ENCODE results near the gene MAMLD1.

Gene MAMLD1

DNA sequence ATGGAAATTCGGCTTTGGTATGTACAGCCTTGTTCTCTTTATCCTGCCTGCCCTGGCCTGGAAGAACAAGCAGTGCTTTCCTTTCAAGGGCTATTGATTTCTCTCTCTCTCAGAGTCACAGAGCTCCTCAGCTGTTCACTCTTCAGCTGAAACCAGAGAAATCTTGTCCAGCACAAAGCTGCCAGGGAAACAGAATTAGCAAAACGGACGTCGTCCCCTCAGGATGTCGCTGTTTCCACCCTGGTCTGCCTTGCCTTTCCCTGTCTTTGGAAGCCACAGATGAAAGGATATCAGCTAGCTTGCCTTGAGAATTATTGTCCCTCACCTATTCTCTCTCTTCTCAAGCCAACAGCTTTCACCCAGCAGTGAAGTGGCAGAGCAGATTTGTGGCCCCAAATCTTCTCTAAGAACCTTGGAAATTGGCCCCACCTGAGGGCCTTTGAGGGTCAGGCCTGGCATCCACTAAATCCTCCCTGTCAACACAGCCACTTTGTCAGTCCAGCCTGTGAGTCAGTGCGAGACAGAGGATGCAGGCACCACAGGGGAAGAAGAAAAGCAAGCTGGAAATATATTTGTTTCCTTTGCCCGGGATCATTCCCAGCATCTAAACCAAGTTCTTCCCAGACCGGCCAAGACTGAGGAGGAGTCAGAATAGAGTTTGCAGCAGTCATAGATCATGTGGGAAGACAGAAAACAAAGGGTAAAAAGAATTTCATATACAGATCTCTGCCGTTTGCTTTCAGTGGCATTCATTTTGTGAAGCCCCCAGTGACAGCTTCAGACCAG lies 141.5 kb downstream of the MAMLD1 start:
- Mint-ChIP-seq H3K4me3 (no peak overlapping the region), H3K27me3 (no peaks in the 10 kb centered on the region), H3K27ac (ENCODE audit: low read depth) (no peak overlapping the region), H3K9me3 (no peaks in the 10 kb centered on the region), H3K36me3 (ENCODE audit: insufficient read depth) (no peaks in the 10 kb centered on the region), H3K4me1 (no peaks in the 10 kb centered on the region)
- ATAC-seq (replicated peaks; ENCODE audit: extremely low read depth, poor library complexity, severe bottlenecking) (no peak), DNase-seq (ENCODE audit: low spot score in 2 of 2) (no peak)

DNA sequence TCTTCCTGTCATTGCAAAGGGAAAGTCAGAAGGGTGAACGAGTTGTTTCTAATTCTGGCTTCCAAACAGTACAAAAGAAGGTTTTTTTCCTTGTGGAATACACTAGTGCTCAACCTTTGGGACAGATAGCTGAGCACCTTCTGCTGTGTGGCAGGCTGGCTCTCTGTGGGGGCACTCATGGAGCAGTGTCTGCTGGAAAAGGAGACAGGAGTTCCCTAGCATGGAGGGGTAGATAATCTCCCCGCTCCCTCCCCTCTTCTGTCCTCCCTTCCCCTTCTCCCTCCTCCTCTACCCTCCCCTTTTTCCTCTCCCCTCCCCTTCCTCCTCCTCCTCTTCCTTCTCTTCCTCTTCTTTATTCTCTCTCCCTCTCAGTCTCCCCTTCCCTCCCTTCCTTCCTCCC lies 142.9 kb downstream of the MAMLD1 start:
- Mint-ChIP-seq H3K27ac (ENCODE audit: low read depth) (no peak overlapping the region), H3K27me3 (no peaks in the 10 kb centered on the region), H3K4me3 (no peak overlapping the region), H3K9me3 (no peaks in the 10 kb centered on the region), H3K4me1 (no peaks in the 10 kb centered on the region), H3K36me3 (ENCODE audit: insufficient read depth) (no peaks in the 10 kb centered on the region)
- ATAC-seq (replicated peaks; ENCODE audit: extremely low read depth, poor library complexity, severe bottlenecking) (no peak), DNase-seq (ENCODE audit: low spot score in 2 of 2) (no peak)

- Mint-ChIP-seq H3K36me3 (ENCODE audit: insufficient read depth) (no peaks in the 10 kb centered on the region), H3K4me1 (no peaks in the 10 kb centered on the region), H3K4me3 (no peak overlapping the region), H3K9me3 (no peaks in the 10 kb centered on the region), H3K27ac (ENCODE audit: low read depth) (no peak overlapping the region), H3K27me3 (no peaks in the 10 kb centered on the region)
- no peak for ATAC-seq (replicated peaks; ENCODE audit: extremely low read depth, poor library complexity, severe bottlenecking)
- no peak for DNase-seq (ENCODE audit: low spot score in 2 of 2)
Measured at GRCh38 chrX:150506486-150506885, 143.4 kb downstream of the MAMLD1 start.

- H3K4me1 Mint-ChIP-seq = no peaks in the 10 kb centered on the region
- H3K27ac Mint-ChIP-seq (ENCODE audit: low read depth) = no peak overlapping the region
- H3K36me3 Mint-ChIP-seq (ENCODE audit: insufficient read depth) = no peaks in the 10 kb centered on the region
- no peaks in the 10 kb centered on the region for H3K27me3 Mint-ChIP-seq
- no peak overlapping the region for H3K4me3 Mint-ChIP-seq
- no peaks in the 10 kb centered on the region for H3K9me3 Mint-ChIP-seq
- ATAC-seq (replicated peaks; ENCODE audit: extremely low read depth, poor library complexity, severe bottlenecking) (no peak), DNase-seq (ENCODE audit: low spot score in 2 of 2) (no peak)
Measured at GRCh38 chrX:150507251-150507856, 144.2 kb downstream of the MAMLD1 start.

DNA sequence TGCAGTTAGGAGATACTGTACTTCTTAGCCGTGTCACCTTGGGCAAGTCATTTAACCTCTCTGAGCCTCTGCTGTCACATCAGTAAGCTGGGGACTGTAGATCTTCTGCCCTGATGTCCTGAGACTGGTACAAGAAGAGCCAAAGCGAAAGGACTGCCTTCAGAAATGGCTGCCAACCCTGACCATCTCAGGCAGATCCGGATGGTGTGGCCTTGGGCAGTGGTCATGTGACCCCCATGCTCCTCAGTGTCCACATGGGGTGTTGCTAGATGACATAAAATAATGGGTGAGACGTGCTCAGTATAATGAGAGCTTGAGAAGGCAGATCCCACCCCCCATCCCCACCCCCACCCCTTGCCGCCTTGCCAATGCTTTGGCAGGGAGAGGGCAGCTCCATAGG lies 144.9 kb downstream of the MAMLD1 start:
- DNase-seq (ENCODE audit: low spot score in 2 of 2) (no peak), ATAC-seq (replicated peaks; ENCODE audit: extremely low read depth, poor library complexity, severe bottlenecking) (no peak)
- Mint-ChIP-seq H3K4me3 (no peak overlapping the region), H3K4me1 (no peaks in the 10 kb centered on the region), H3K27ac (ENCODE audit: low read depth) (no peak overlapping the region), H3K9me3 (no peaks in the 10 kb centered on the region), H3K27me3 (no peaks in the 10 kb centered on the region), H3K36me3 (ENCODE audit: insufficient read depth) (no peaks in the 10 kb centered on the region)

DNA sequence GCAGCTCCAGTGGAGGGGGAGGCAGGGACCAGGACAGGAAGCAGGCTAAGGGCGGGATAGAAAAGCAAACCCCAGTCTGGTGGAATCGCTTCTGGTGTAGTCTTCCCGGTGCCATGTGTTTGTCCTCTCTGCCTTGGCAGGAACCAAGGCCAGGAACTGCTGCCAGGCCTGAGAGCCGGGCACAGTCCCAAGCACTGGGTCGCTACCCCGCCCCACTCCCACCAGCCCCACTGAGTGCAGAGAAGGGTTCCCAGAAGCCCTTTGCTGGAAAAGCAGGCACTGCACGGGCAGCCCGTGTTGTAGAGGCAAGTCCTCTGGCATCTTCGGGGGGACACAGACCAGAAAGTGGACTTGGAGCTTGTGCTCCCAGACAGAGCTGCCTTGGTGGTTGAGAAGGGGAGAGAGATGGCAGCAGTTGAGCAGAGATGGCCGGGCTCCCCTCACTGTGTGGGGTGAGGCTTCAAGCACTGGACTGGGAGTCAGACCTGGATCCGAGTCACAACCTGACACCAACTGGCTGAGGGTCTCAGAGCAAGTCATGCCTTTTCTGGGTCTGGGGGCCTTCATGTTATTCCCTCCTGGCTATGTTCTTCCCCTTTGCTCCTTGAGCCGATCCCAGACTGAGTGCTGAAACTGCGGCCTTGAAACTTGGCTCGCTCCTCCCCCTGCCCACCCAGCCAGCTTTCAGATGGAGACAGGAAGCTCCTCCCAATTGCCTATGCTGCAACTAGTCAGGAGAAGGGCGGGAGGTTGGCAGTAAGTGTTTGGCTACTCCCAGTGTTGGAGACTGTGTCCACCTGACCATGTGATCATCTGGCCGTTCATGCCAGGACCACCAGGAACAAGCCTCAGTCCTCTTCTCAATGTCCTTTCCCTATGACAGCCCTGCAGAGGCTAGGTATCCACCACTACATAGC lies 145.6 kb downstream of the MAMLD1 start:
- DNase-seq (ENCODE audit: low spot score in 2 of 2) = no peak
- no peaks in the 10 kb centered on the region for H3K36me3 Mint-ChIP-seq (ENCODE audit: insufficient read depth)
- no peaks in the 10 kb centered on the region for H3K9me3 Mint-ChIP-seq
- H3K4me1 Mint-ChIP-seq = no peaks in the 10 kb centered on the region
- H3K4me3 Mint-ChIP-seq = no peak overlapping the region
- H3K27ac Mint-ChIP-seq (ENCODE audit: low read depth) = no peak overlapping the region
- ATAC-seq (replicated peaks; ENCODE audit: extremely low read depth, poor library complexity, severe bottlenecking) = no peak
- no peaks in the 10 kb centered on the region for H3K27me3 Mint-ChIP-seq

DNA sequence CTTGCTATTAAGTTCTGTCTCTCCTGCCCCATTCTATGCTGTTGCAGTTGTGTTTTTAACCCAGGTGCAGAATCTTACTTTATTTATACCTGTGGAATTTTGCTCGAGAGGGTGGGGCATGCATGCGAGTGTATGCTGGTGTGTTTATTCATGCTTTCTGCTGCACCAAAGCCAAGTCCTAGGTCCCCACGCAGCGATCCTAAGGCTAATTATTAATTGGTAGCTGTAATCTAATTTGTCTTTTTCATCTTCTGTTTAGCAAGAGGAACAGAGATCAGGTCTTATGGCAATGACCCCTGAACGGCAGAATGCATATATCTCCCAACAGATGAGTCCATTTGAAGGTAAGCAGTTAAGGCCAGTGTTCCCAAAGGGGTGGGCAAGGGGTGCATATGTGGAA lies 146.6 kb downstream of the MAMLD1 start:
- Mint-ChIP-seq H3K9me3 (no peaks in the 10 kb centered on the region), H3K4me3 (no peak overlapping the region)
- no peak for ATAC-seq (replicated peaks; ENCODE audit: extremely low read depth, poor library complexity, severe bottlenecking)

DNA sequence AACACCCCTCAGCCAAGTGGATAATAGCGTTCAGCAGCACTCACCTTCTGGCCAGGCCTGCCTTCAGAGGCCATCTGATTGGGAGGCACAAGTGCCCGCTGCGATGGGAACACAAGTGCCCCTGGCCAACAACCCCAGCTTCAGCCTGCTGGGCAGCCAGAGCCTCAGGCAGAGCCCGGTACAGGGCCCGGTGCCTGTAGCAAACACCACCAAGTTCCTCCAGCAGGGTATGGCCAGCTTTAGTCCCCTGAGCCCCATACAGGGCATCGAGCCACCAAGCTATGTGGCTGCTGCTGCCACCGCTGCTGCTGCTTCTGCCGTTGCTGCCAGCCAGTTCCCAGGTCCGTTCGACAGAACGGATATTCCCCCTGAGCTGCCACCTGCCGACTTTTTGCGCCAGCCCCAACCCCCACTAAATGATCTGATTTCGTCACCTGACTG lies 149.4 kb downstream of the MAMLD1 start:
- Mint-ChIP-seq H3K27ac (ENCODE audit: low read depth) (no peak overlapping the region), H3K27me3 (peaks cover 12% of the 10 kb centered on the region), H3K4me3 (no peak overlapping the region), H3K9me3 (no peaks in the 10 kb centered on the region), H3K4me1 (no peaks in the 10 kb centered on the region), H3K36me3 (ENCODE audit: insufficient read depth) (no peaks in the 10 kb centered on the region)
- no peak for ATAC-seq (replicated peaks; ENCODE audit: extremely low read depth, poor library complexity, severe bottlenecking)
- DNase-seq (ENCODE audit: low spot score in 2 of 2) = no peak

More for the DNA sequence above, 146.6 kb downstream of the MAMLD1 start:
- no peak for DNase-seq (ENCODE audit: low spot score in 2 of 2)
- Mint-ChIP-seq H3K36me3 (ENCODE audit: insufficient read depth) (no peaks in the 10 kb centered on the region), H3K27me3 (no peaks in the 10 kb centered on the region), H3K4me1 (no peaks in the 10 kb centered on the region), H3K27ac (ENCODE audit: low read depth) (no peak overlapping the region)

DNA sequence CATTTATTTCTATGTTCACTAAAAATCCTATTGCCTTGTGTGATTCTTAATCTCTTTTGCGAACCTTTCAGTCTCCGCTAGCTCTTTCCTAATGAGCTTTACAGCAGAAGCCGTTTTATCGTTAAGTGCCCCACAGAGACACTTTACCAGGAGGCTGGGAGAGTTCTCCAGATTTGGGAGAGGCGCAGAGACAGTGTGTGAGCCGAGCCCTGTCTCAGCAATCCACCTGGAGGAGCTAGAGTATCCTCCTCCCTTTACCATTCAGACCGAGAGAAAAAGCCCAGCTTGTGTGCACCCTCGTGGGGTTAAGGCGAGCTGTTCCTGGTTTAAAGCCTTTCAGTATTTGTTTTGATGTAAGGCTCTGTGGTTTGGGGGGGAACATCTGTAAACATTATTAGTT lies 150.4 kb downstream of the MAMLD1 start:
- Mint-ChIP-seq H3K27ac (ENCODE audit: low read depth) (no peak overlapping the region), H3K27me3 (peaks cover 12% of the 10 kb centered on the region), H3K4me3 (no peak overlapping the region), H3K9me3 (no peaks in the 10 kb centered on the region), H3K4me1 (no peaks in the 10 kb centered on the region), H3K36me3 (ENCODE audit: insufficient read depth) (no peaks in the 10 kb centered on the region)
- ATAC-seq (replicated peaks; ENCODE audit: extremely low read depth, poor library complexity, severe bottlenecking) (no peak), DNase-seq (ENCODE audit: low spot score in 2 of 2) (no peak)

DNA sequence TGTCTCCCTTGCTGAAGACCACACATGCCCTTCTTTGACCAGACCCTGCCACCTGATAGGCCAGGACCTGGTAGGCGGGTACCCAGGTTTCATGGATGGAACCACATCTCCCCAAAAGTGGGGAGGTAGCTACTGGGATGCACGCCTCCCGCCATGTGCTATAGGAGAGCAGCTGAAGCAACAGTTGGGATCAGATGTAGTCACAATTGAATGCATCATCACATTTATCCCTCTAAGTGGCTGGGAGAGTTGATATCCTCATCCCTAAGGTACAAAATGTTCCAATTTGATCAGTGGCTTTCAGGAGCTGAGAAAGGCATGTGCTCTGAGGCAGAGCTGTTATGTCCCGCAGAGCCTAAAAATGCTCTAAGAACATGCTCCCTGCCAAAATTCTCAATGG lies 151.3 kb downstream of the MAMLD1 start:
- no peak for DNase-seq (ENCODE audit: low spot score in 2 of 2)
- Mint-ChIP-seq H3K27me3 (peaks cover 12% of the 10 kb centered on the region), H3K9me3 (no peaks in the 10 kb centered on the region), H3K4me1 (no peaks in the 10 kb centered on the region), H3K36me3 (ENCODE audit: insufficient read depth) (no peaks in the 10 kb centered on the region), H3K4me3 (no peak overlapping the region), H3K27ac (ENCODE audit: low read depth) (no peak overlapping the region)
- ATAC-seq (replicated peaks; ENCODE audit: extremely low read depth, poor library complexity, severe bottlenecking) = no peak

DNA sequence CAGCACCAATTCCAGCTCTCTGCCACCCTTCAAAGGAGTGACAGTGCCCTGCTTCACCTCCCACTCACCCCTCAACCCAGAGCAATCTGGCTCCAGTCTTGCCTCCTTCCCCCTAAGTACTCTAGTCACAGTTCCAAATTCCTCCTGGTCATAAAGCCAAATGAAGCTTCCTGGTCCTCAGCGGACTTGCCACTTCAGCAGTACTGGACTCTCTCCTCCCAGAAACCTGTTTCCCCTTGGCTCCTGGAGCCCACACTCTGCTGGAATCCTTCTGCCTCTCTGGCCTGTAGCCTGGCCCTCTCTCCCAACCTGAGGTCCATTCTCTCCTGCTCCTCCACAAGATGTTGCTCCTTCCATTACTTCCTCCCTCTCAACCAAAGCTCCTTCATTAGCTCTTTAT lies 152.7 kb downstream of the MAMLD1 start:
- H3K4me3 Mint-ChIP-seq = no peak overlapping the region
- no peaks in the 10 kb centered on the region for H3K4me1 Mint-ChIP-seq
- peaks cover 2% of the 10 kb centered on the region for H3K36me3 Mint-ChIP-seq (ENCODE audit: insufficient read depth)
- ATAC-seq (replicated peaks; ENCODE audit: extremely low read depth, poor library complexity, severe bottlenecking) (no peak), DNase-seq (ENCODE audit: low spot score in 2 of 2) (no peak)
- peaks cover 12% of the 10 kb centered on the region for H3K27me3 Mint-ChIP-seq
- H3K9me3 Mint-ChIP-seq = no peaks in the 10 kb centered on the region
- no peak overlapping the region for H3K27ac Mint-ChIP-seq (ENCODE audit: low read depth)

DNA sequence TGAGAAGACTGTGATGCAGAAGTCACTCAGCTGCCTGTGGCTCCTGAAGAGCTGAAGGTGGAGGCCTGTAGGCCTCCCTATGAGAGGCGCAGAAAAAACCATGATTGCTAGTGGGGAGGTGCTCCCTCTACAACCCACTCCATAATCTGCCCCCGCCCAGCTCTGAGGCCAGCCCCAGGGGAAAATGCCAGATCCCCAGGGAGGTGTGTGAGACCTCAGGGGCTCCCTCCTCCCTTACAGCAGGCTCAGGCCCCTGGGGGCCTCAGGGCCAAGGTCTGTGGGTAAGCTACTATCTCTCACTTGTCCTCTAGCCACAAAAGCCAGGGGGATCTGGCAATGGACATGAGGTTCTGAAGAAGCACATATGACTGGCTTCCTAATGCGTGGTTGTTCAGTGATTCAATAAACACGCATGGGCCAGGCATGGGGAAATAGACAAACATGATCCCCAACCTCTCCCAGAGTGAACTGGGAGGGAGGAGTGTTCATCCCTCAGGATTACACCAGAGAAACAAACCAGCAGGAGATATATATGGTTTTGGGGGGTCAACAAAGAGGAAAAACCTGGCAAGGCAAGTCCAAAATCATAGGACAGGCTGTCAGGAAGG lies 154.3 kb downstream of the MAMLD1 start:
- Mint-ChIP-seq H3K9me3 (no peaks in the 10 kb centered on the region), H3K27ac (ENCODE audit: low read depth) (no peak overlapping the region), H3K4me3 (no peak overlapping the region), H3K4me1 (no peaks in the 10 kb centered on the region), H3K27me3 (peaks cover 12% of the 10 kb centered on the region), H3K36me3 (ENCODE audit: insufficient read depth) (peaks cover 2% of the 10 kb centered on the region)
- ATAC-seq (replicated peaks; ENCODE audit: extremely low read depth, poor library complexity, severe bottlenecking) = no peak
- DNase-seq (ENCODE audit: low spot score in 2 of 2) = no peak

All from central memory CD8-positive, alpha-beta T cell (primary cell).